Hepatocyte (in vitro differentiated cells): Measurements from ENCODE around the gene TIGD4. TPM values are rescaled to one million over a fixed set of nuclear protein-coding genes. Genes with fewer than 3 reads are reported as not detected.
"Not testable (repeated sequence)": the region's sequence is repeated elsewhere in the genome, so short reads cannot be mapped to it uniquely, and the experiment has no call there.

Experiments used
- DNase-seq: peaks from one replicate; pipeline ENCODE4 v3.0.0-alpha.2; 2016; ENCODE audit warnings: low spot score
- H2AFZ ChIP-seq: fragments of 200-600 bp; sonication (generic); 2 replicates; pipeline ENCODE4 v1.6.0; 2016; ENCODE audit warnings: antibody characterized with exemption, mild to moderate bottlenecking
- H3K27ac ChIP-seq: fragments of 200-600 bp; sonication (generic); 2 replicates; pipeline ENCODE4 v1.5.1; 2016; ENCODE audit warnings: mild to moderate bottlenecking
- H3K27me3 ChIP-seq: fragments of 200-600 bp; sonication (generic); 2 replicates; pipeline ENCODE4 v1.6.1; 2016
- H3K36me3 ChIP-seq: fragments of 200-600 bp; sonication (generic); replicated peaks from 2 replicates; pipeline ENCODE4 v1.5.1; 2016; ENCODE audit warnings: low read depth; ENCODE audit not compliant: insufficient read depth
- H3K4me1 ChIP-seq: fragments of 200-600 bp; sonication (generic); 2 replicates; pipeline ENCODE4 v1.5.1; 2016; ENCODE audit warnings: mild to moderate bottlenecking, moderate library complexity; ENCODE audit not compliant: insufficient read depth
- H3K4me2 ChIP-seq: fragments of 200-600 bp; sonication (generic); 2 replicates; pipeline ENCODE4 v1.6.0; 2016
- H3K4me3 ChIP-seq: fragments of 200-600 bp; sonication (generic); 2 replicates; pipeline ENCODE4 v1.5.1; 2016; ENCODE audit warnings: mild to moderate bottlenecking
- H3K79me2 ChIP-seq: fragments of 200-600 bp; sonication (generic); 2 replicates; pipeline ENCODE4 v1.6.0; 2017; ENCODE audit warnings: mild to moderate bottlenecking
- H3K9me2 ChIP-seq: fragments of 200-600 bp; sonication (generic); replicated peaks from 2 replicates; pipeline ENCODE4 v1.6.0; 2017; ENCODE audit warnings: mild to moderate bottlenecking; ENCODE audit not compliant: insufficient read depth
- H3K9me3 ChIP-seq: fragments of 200-600 bp; sonication (generic); 2 replicates; pipeline ENCODE4 v1.5.1; 2016; ENCODE audit warnings: low read depth, mild to moderate bottlenecking
- H4K20me1 ChIP-seq: fragments of 200-600 bp; sonication (generic); 2 replicates; pipeline ENCODE4 v1.6.0; 2016; ENCODE audit warnings: mild to moderate bottlenecking; ENCODE audit not compliant: insufficient read depth, poor library complexity, severe bottlenecking
- EZH2 ChIP-seq: fragments of 200-600 bp; sonication (generic); IDR thresholded peaks from 2 replicates; pipeline ENCODE4 v1.6.1; 2016; ENCODE audit warnings: antibody characterized with exemption, mild to moderate bottlenecking, borderline replicate concordance
- EZH2phosphoT487 ChIP-seq: fragments of 200-600 bp; sonication (generic); IDR thresholded peaks from one replicate; pipeline ENCODE4 v1.6.1; 2018; ENCODE audit warnings: antibody characterized with exemption, mild to moderate bottlenecking, low read depth, moderate library complexity; ENCODE audit not compliant: unreplicated experiment, severe bottlenecking
- WGBS: methylation state at CpG from one replicate; pipeline ENCODE4 v1.1.6; 2016; ENCODE audit warnings: low lambda C conversion rate; ENCODE audit errors: missing lambda C conversion rate; 5-methylcytosine and 5-hydroxymethylcytosine counted together
- polyA plus RNA-seq: library from polyadenylated mRNA; unstranded; fragments of >200 nt; fragmentation: Nextera tagmentation; extraction: Ambion mirVana; gene quantifications from 2 replicates; pipeline ENCODE4 v1.2.1, GENCODE V29; 2016
- total RNA-seq: library from RNA; depleted of rRNA; stranded (reverse); fragments of >200 nt; gene quantifications from 2 replicates; pipeline ENCODE4 v1.2.3, GENCODE V29; 2014
- TF ChIP-seq, protein P1 (sequence below): fragments of 200-600 bp; sonication (generic); IDR thresholded peaks from 2 replicates; pipeline ENCODE4 v1.5.1; 2016; ENCODE audit warnings: antibody characterized with exemption, mild to moderate bottlenecking; ENCODE audit not compliant: poor library complexity

Gene TIGD4
- total and polyA plus RNA-seq, 2 experiments from 2014 or later, result 0.19 to 1.3 TPM

DNA sequence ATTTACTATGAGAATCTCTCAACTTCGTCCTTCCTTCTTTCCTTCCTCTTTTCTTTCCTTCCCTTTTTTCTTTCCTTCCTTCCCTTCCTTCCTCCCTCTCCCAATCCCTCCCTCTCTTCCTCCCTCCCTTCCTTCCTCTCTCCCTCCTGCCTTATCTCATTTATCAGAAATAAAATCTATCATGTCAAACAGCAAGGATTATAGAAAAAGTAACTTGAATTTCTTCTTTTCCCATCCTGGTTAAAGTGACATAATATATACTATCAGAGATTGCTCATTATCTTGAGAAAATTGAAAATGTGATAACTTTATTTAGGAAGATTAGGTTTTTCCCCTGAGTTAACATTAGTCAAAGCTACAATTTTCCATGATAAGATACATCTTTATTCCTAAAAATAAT lies 5.6 kb downstream of the TIGD4 start:
- Histone ChIP-seq H3K27ac (no peak overlapping the region), H3K9me3 (no peaks in the 10 kb centered on the region), H3K9me2 (no peaks in the 10 kb centered on the region), H3K4me2 (no peak overlapping the region), H3K4me3 (no peak overlapping the region), H2AFZ (no peak overlapping the region), H3K27me3 (no peaks in the 10 kb centered on the region), H4K20me1 (no peaks in the 10 kb centered on the region), H3K4me1 (no peaks in the 10 kb centered on the region), H3K79me2 (peaks cover 13% of the 10 kb centered on the region), H3K36me3 (no peaks in the 10 kb centered on the region)
- 88% methylated on average over 1 of the region's 1 CpG for WGBS
- no peak for DNase-seq
- TF ChIP-seq EZH2phosphoT487 (no peak), EZH2 (no peak)
- TF ChIP-seq, protein P1, sequence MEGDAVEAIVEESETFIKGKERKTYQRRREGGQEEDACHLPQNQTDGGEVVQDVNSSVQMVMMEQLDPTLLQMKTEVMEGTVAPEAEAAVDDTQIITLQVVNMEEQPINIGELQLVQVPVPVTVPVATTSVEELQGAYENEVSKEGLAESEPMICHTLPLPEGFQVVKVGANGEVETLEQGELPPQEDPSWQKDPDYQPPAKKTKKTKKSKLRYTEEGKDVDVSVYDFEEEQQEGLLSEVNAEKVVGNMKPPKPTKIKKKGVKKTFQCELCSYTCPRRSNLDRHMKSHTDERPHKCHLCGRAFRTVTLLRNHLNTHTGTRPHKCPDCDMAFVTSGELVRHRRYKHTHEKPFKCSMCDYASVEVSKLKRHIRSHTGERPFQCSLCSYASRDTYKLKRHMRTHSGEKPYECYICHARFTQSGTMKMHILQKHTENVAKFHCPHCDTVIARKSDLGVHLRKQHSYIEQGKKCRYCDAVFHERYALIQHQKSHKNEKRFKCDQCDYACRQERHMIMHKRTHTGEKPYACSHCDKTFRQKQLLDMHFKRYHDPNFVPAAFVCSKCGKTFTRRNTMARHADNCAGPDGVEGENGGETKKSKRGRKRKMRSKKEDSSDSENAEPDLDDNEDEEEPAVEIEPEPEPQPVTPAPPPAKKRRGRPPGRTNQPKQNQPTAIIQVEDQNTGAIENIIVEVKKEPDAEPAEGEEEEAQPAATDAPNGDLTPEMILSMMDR, result no peak

DNA sequence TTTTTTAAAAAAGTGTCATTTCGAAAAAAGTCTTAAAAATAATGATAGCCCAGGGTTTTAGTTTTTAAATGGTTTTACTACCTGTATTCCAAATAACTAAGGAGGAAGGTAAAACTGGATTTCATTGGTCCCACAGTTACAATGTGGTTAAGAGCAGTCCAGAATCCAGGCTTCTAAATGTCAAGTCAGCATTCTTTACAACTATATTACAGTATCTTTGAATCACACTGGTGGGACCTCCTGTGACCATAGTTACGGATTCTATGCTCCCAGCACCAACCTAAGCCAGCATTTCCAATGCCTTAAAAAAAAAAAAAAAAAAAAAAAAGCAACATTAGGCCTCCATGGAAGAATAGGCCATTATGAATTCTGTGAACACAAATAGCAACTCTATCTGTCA lies 6.2 kb downstream of the TIGD4 start:
- no peak overlapping the region for H3K4me2 ChIP-seq
- no peaks in the 10 kb centered on the region for H3K9me2 ChIP-seq
- 93% methylated on average over 2 of the region's 2 CpGs for WGBS
- no peak for DNase-seq
- H3K79me2 ChIP-seq, result peaks cover 13% of the 10 kb centered on the region
- H2AFZ ChIP-seq, result no peak overlapping the region
- no peaks in the 10 kb centered on the region for H3K27me3 ChIP-seq
- H3K27ac ChIP-seq, result no peak overlapping the region
- no peaks in the 10 kb centered on the region for H4K20me1 ChIP-seq
- H3K9me3 ChIP-seq, result no peaks in the 10 kb centered on the region
- TF ChIP-seq EZH2 (no peak), EZH2phosphoT487 (no peak)
- TF ChIP-seq, protein P1, result no peak
- no peaks in the 10 kb centered on the region for H3K36me3 ChIP-seq
- no peak overlapping the region for H3K4me3 ChIP-seq
- H3K4me1 ChIP-seq, result no peaks in the 10 kb centered on the region

DNA sequence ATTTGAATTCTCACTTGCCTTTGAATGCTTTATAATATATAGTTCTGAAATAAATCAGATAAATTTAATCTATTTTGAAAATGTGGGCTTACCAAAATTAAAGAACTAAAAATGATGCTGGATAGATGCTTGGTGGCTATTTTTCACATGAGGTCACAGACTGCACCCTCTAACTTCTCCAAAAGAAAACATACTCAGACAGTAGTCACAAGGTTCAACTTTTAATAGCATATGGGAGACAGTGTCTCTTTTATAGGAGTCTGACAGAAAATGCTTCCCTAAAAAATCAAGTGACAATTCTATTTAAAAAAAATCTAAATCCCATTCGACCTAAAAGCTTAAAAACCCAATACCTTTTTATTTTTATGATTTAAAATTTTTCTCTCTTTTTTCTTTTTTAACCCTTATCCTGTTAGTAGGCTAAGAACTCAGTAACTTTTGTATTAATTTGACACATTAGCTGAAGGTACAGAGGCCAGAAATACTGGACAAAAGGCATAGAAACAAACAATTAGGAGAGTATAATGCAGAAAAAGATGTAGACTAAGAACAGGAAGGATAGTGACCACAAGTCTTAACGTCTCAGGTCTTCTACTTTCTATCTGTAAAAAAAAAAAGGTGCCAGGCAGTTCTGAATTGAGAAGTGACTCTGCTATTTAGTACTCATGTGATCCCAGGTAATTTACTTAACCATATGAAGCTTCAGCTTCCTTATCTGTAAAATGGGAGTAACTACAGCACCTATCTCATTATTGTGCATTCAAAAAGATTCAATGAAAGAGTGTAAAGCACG lies 7.6 kb downstream of the TIGD4 start:
- H3K79me2 ChIP-seq, result peaks cover 3% of the 10 kb centered on the region
- WGBS, result 86% methylated on average over 3 of the region's 3 CpGs
- no peaks in the 10 kb centered on the region for H3K4me1 ChIP-seq

DNA sequence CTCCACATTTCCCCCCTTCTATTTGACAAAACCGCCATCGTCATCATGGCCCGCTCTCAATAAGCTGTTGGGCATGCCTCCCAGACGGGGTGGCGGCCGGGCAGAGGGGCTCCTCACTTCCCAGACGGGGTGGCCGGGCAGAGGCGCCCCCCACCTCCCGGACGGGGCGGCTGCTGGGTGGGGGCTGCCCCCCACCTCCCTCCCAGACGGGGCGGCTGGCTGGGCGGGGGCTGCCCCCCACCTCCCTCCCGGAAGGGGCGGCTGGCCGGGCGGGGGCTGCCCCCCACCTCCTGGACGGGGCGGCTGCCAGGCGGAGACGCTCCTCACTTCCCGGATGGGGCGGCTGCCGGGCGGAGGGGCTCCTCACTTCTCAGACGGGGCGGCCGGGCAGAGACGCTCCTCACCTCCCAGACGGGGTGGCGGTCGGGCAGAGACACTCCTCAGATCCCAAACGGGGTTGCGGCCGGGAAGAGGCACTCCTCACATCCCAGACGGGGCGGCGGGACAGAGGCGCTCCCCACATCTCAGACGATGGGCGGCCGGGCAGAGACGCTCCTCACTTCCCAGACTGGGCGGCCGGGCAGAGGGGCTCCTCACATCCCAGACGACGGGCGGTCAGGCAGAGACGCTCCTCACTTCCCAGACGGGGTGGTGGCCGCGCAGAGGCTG lies 14.3 kb downstream of the TIGD4 start:
- H3K9me3 ChIP-seq, H3K27me3 ChIP-seq, H3K4me2 ChIP-seq, H3K79me2 ChIP-seq, H3K27ac ChIP-seq, H4K20me1 ChIP-seq, DNase-seq, H3K36me3 ChIP-seq, H3K9me2 ChIP-seq, H3K4me1 ChIP-seq, H2AFZ ChIP-seq, H3K4me3 ChIP-seq: not testable (repeated sequence)
- WGBS, result 96% methylated on average over 11 of the region's 54 CpGs

More for the DNA sequence above, 7.6 kb downstream of the TIGD4 start:
- no peak overlapping the region for H3K4me2 ChIP-seq
- H3K27ac ChIP-seq, result no peak overlapping the region
- no peak for DNase-seq
- no peaks in the 10 kb centered on the region for H3K9me2 ChIP-seq
- H3K36me3 ChIP-seq, result no peaks in the 10 kb centered on the region
- no peak overlapping the region for H2AFZ ChIP-seq
- no peak overlapping the region for H3K4me3 ChIP-seq
- no peaks in the 10 kb centered on the region for H4K20me1 ChIP-seq
- H3K9me3 ChIP-seq, result no peaks in the 10 kb centered on the region
- TF ChIP-seq EZH2 (no peak), EZH2phosphoT487 (no peak)
- TF ChIP-seq, protein P1, result no peak
- H3K27me3 ChIP-seq, result no peaks in the 10 kb centered on the region
